DND-41 (cell line): ENCODE results near the gene GNPNAT1.

Experiments
- EZH2 ChIP-seq: IDR thresholded peaks from 3 replicates; pipeline ENCODE4 v1.6.1; 2012; ENCODE audit warnings: borderline replicate concordance, low read depth, mild to moderate bottlenecking, moderate library complexity, low read length, inconsistent platforms; ENCODE audit not compliant: severe bottlenecking
- TF ChIP-seq, protein P1 (sequence below): IDR thresholded peaks from 2 replicates; pipeline ENCODE4 v1.5.1; 2012; ENCODE audit warnings: borderline replicate concordance, low read length, moderate library complexity, mild to moderate bottlenecking; ENCODE audit not compliant: poor library complexity, severe bottlenecking; ENCODE audit errors: extremely low read depth

DNA sequence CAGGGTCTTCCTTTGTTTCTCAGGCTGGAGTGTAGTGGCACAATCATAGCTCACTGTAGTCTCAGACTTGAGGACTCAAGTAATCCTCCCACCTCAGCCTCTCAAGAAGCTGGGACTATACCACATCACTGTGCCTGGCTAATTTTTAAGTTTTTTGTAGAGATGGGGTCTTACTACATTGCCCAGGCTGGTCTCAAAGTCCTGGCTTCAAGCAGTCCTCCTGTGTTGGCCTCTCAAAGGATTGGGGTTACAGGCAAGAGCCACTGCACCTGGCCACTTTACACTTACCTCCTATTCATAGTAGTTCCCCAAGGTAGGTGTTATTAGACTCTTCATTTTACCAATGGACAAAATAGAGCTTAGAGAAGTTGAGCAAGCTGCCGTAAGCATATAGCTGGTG is 32.3 kb downstream of the GNPNAT1 start:
- TF ChIP-seq, protein P1, sequence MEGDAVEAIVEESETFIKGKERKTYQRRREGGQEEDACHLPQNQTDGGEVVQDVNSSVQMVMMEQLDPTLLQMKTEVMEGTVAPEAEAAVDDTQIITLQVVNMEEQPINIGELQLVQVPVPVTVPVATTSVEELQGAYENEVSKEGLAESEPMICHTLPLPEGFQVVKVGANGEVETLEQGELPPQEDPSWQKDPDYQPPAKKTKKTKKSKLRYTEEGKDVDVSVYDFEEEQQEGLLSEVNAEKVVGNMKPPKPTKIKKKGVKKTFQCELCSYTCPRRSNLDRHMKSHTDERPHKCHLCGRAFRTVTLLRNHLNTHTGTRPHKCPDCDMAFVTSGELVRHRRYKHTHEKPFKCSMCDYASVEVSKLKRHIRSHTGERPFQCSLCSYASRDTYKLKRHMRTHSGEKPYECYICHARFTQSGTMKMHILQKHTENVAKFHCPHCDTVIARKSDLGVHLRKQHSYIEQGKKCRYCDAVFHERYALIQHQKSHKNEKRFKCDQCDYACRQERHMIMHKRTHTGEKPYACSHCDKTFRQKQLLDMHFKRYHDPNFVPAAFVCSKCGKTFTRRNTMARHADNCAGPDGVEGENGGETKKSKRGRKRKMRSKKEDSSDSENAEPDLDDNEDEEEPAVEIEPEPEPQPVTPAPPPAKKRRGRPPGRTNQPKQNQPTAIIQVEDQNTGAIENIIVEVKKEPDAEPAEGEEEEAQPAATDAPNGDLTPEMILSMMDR, result no peak
- TF ChIP-seq EZH2, result no peak
